GM23248 (cell line): ENCODE data around the gene RELL1.

Experiments used
- EZH2 ChIP-seq: fragments of 200-600 bp; sonication (generic); IDR thresholded peaks from 2 replicates; pipeline ENCODE4 v1.6.1; 2018; ENCODE audit warnings: antibody characterized with exemption, mild to moderate bottlenecking; ENCODE audit not compliant: insufficient read depth, poor library complexity, severe bottlenecking
- EZH2phosphoT487 ChIP-seq: fragments of 200-600 bp; sonication (generic); IDR thresholded peaks from 2 replicates; pipeline ENCODE4 v1.6.1; 2018; ENCODE audit warnings: antibody characterized with exemption, moderate library complexity, mild to moderate bottlenecking, low read depth; ENCODE audit not compliant: insufficient read depth

DNA sequence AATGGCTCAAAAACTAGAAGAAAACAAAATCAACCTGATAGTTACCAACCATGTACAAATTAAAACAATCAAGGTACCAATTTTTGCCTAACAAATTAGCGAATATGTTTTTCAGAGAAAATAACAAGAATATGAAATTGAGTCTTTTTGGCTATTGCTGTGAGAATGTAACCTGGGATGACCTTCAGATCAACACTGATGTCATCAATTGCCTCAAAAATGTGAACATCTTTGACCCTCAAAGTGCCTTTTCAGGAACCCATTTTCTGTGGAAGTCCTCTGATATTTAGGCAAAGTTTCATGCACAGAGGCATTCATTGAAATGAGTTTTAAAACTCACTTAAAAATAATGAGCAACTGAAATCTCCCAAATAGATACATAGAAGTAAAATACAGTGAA lies 6.1 kb downstream of the RELL1 start:
- TF ChIP-seq EZH2 = no peak
- no peak for TF ChIP-seq EZH2phosphoT487
